ENCODE results near the gene GABRR3.
A peak's percentile ranks its signal among the peaks of the same experiment; 100 is the strongest.

Gene GABRR3

DNA sequence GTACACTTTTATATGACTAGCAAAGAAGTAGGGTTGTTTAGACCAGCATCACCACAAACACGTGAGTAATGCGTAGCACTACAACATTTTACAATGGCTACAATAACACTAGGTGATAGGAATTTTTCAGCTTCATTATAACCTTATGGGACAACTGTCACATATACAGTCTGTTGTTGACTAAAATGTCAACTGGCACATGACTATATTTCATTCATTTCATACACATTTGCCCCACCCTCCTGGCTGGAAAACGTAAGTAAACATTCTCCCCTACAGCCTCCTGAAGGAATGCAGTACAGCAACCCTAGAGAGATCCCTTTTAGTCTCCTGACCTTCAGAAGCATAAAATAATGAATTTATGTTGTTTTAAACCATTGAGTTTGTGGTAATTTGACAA lies 79.1 kb downstream of the GABRR3 start:
- ATAC-seq (replicated peaks) (no peak), DNase-seq (no peak)
- H3K27me3 Mint-ChIP-seq, result no peaks in the 10 kb centered on the region
- peaks cover 36% of the 10 kb centered on the region for H3K36me3 Mint-ChIP-seq (ENCODE audit: insufficient read depth)
- no peak overlapping the region for H3K4me3 Mint-ChIP-seq
- no peaks in the 10 kb centered on the region for H3K4me1 Mint-ChIP-seq (ENCODE audit: low read depth in 2 of 2)
- H3K9me3 Mint-ChIP-seq, result no peaks in the 10 kb centered on the region
- no peak overlapping the region for H3K27ac Mint-ChIP-seq

DNA sequence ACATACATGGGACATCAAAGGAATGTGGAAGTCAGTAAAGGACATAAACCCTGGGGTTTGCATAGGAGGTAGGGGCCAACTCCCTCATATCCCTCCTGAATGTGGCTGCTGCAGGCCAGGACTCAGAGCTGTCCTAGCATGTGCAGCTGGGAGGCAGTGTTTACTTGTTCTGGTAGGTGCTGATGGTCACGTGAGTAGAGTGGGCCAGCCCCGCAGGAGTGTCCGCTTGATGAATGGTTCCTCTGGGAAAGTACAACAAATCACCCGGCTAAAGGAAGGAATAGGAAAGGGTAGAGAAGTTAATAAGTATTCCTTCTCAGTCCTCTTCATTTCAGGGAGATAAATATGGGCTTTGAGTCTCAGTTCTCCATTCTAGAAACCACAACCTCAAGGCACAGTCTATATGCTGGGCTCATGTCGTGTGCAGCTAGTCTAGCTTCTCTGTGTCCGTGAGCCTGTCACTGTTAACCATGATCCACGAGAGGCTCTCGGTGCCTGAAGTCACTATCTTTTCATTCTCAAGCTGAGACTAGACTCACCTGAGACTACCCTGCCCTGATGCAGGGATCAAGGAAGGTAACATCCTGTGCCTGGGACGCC lies 80.8 kb downstream of the GABRR3 start:
- ATAC-seq (replicated peaks), result no peak
- no peak for DNase-seq
- Mint-ChIP-seq H3K27me3 (no peaks in the 10 kb centered on the region), H3K4me1 (ENCODE audit: low read depth in 2 of 2) (no peaks in the 10 kb centered on the region), H3K9me3 (no peaks in the 10 kb centered on the region), H3K27ac (no peak overlapping the region), H3K4me3 (no peak overlapping the region), H3K36me3 (ENCODE audit: insufficient read depth) (peaks cover 38% of the 10 kb centered on the region)

GRCh38 chr3:97952872-97953271 lies 82.2 kb downstream of the GABRR3 start:
- Mint-ChIP-seq H3K27me3 (no peaks in the 10 kb centered on the region), H3K27ac (peak overlapping the region in 1 of 2 donors; percentile 4), H3K4me3 (no peak overlapping the region), H3K9me3 (no peaks in the 10 kb centered on the region), H3K36me3 (ENCODE audit: insufficient read depth) (peaks cover 35% of the 10 kb centered on the region), H3K4me1 (ENCODE audit: low read depth in 2 of 2) (no peaks in the 10 kb centered on the region)
- ATAC-seq (replicated peaks), result no peak
- no peak for DNase-seq

GRCh38 chr3:97952280-97952679 lies 82.8 kb downstream of the GABRR3 start:
- no peaks in the 10 kb centered on the region for H3K9me3 Mint-ChIP-seq
- no peak for ATAC-seq (replicated peaks)
- DNase-seq, result no peak
- H3K27ac Mint-ChIP-seq, result no peak overlapping the region
- no peak overlapping the region for H3K4me3 Mint-ChIP-seq
- H3K4me1 Mint-ChIP-seq (ENCODE audit: low read depth in 2 of 2), result no peaks in the 10 kb centered on the region
- peaks cover 36% of the 10 kb centered on the region for H3K36me3 Mint-ChIP-seq (ENCODE audit: insufficient read depth)
- H3K27me3 Mint-ChIP-seq, result no peaks in the 10 kb centered on the region

GRCh38 chr3:97950360-97950759 lies 84.8 kb downstream of the GABRR3 start:
- ATAC-seq (replicated peaks), result no peak
- H3K9me3 Mint-ChIP-seq, result no peaks in the 10 kb centered on the region
- peak overlapping the region in 1 of 2 donors; percentile 67 for H3K27ac Mint-ChIP-seq
- no peak overlapping the region for H3K4me3 Mint-ChIP-seq
- H3K27me3 Mint-ChIP-seq, result no peaks in the 10 kb centered on the region
- H3K4me1 Mint-ChIP-seq (ENCODE audit: low read depth in 2 of 2), result no peaks in the 10 kb centered on the region
- DNase-seq, result no peak
- H3K36me3 Mint-ChIP-seq (ENCODE audit: insufficient read depth), result peaks cover 51% of the 10 kb centered on the region

- H3K4me3 Mint-ChIP-seq, result no peak overlapping the region
- peaks cover 57% of the 10 kb centered on the region for H3K36me3 Mint-ChIP-seq (ENCODE audit: insufficient read depth)
- DNase-seq, result no peak
- H3K4me1 Mint-ChIP-seq (ENCODE audit: low read depth in 2 of 2), result no peaks in the 10 kb centered on the region
- H3K27me3 Mint-ChIP-seq, result no peaks in the 10 kb centered on the region
- no peaks in the 10 kb centered on the region for H3K9me3 Mint-ChIP-seq
- H3K27ac Mint-ChIP-seq, result peak overlapping the region in 1 of 2 donors; percentile 67
- ATAC-seq (replicated peaks), result no peak
Observed at GRCh38 chr3:97949743-97950142, 85.4 kb downstream of the GABRR3 start.

DNA sequence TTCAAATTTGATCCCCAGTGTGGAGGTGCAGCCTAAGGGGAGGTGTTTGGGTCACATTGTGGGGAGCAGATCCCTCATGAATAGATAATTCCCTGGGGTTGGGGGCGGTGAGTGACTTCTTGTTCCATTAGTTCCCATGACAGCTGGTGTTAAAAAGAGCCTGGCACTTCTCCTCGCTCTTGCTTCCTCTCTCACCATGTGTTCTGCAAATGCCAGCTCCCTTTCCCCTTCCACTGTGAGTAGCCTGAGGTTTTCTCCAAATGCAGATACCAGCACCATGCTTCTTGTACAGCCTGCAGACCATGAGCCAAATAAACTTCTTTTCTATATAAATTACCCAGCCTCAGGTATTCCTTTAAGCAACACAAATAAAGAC lies 86.0 kb downstream of the GABRR3 start:
- no peaks in the 10 kb centered on the region for H3K9me3 Mint-ChIP-seq
- no peak for ATAC-seq (replicated peaks)
- H3K36me3 Mint-ChIP-seq (ENCODE audit: insufficient read depth), result peaks cover 58% of the 10 kb centered on the region
- H3K4me1 Mint-ChIP-seq (ENCODE audit: low read depth in 2 of 2), result no peaks in the 10 kb centered on the region
- H3K4me3 Mint-ChIP-seq, result no peak overlapping the region
- no peak for DNase-seq
- H3K27ac Mint-ChIP-seq, result no peak overlapping the region
- no peaks in the 10 kb centered on the region for H3K27me3 Mint-ChIP-seq

GRCh38 chr3:97948351-97949109 lies 86.6 kb downstream of the GABRR3 start:
- ATAC-seq (replicated peaks) (no peak), DNase-seq (no peak)
- Mint-ChIP-seq H3K4me1 (ENCODE audit: low read depth in 2 of 2) (no peaks in the 10 kb centered on the region), H3K36me3 (ENCODE audit: insufficient read depth) (peaks cover 59% of the 10 kb centered on the region), H3K9me3 (no peaks in the 10 kb centered on the region), H3K27ac (no peak overlapping the region), H3K27me3 (no peaks in the 10 kb centered on the region), H3K4me3 (no peak overlapping the region)

GRCh38 chr3:97942801-97943546 lies 92.1 kb downstream of the GABRR3 start:
- DNase-seq, result no peak
- no peak overlapping the region for H3K4me3 Mint-ChIP-seq
- no peaks in the 10 kb centered on the region for H3K27me3 Mint-ChIP-seq
- no peak for ATAC-seq (replicated peaks)
- no peaks in the 10 kb centered on the region for H3K4me1 Mint-ChIP-seq (ENCODE audit: low read depth in 2 of 2)
- H3K27ac Mint-ChIP-seq, result peak overlapping the region in 1 of 2 donors; percentile 46
- peaks cover 30% of the 10 kb centered on the region for H3K36me3 Mint-ChIP-seq (ENCODE audit: insufficient read depth)
- no peaks in the 10 kb centered on the region for H3K9me3 Mint-ChIP-seq

DNA sequence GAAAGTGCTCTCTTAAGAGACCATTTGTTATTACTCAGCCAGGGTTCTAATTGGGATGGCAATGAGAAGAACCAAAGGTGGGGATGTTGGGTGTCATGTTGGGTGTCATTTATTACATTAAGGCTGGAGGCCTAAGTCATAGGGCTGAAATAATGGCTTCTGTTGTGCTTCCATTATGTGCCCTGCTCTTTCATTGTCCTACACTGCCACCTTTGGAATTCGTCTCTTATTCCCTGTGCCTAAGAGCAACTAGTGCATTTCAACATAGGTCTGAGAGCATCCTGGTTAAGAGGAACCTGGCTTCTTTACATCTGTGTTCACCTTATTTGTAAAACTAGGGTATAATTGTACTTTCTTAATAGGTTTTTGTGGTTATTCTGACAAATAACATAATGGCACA lies 95.1 kb downstream of the GABRR3 start:
- Mint-ChIP-seq H3K27ac (peak overlapping the region in 1 of 2 donors; percentile 17), H3K27me3 (no peaks in the 10 kb centered on the region), H3K4me1 (ENCODE audit: low read depth in 2 of 2) (peaks cover 0 to 5% of the 10 kb centered on the region in 2 donors), H3K36me3 (ENCODE audit: insufficient read depth) (peaks cover 14% of the 10 kb centered on the region), H3K4me3 (no peak overlapping the region), H3K9me3 (no peaks in the 10 kb centered on the region)
- ATAC-seq (replicated peaks) (peak; percentile 64), DNase-seq (peak in 2 of 3 experiments; percentile 4 to 5)

DNA sequence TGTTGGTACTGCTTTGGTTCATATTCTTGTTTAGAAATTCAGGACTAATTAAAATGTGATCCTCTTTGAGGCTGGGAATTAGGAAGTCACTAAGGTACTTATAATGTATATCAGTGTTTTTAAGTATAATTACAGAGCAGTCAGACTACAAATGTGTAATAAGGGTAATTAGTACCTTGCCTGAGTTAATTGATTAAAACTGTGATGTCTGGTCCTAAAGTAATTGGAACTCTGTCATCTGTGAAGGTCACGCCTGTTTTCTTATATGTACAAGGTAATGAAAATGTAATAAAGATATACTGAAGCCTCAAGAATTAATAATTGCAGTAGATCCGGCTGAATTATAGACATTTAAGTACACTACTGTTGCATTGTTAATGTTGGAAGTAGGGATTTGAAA lies 95.7 kb downstream of the GABRR3 start:
- Mint-ChIP-seq H3K27ac (peak overlapping the region in 1 of 2 donors; percentile 17), H3K9me3 (no peaks in the 10 kb centered on the region), H3K4me1 (ENCODE audit: low read depth in 2 of 2) (peaks cover 0 to 5% of the 10 kb centered on the region in 2 donors), H3K27me3 (no peaks in the 10 kb centered on the region), H3K4me3 (no peak overlapping the region), H3K36me3 (ENCODE audit: insufficient read depth) (peaks cover 11% of the 10 kb centered on the region)
- DNase-seq (no peak), ATAC-seq (replicated peaks) (no peak)

DNA sequence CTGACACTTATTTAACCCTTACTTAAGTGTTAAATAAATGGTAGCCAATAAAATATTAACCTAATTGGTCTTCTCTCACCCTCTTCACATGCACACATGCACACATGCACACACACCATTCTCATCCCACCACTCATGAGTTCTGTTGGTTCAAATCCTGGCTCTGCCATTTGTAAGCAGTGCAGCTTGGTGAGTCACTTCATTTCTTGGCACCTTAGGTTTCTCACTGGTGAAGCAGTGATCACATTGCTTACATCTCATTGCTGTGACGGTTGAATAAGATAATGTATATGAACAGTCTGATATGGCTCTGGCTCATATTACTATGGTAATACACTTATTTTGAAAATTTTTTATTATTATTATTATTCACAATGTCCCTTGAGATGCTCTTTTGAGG lies 96.7 kb downstream of the GABRR3 start:
- ATAC-seq (replicated peaks) (no peak), DNase-seq (no peak)
- Mint-ChIP-seq H3K4me3 (no peak overlapping the region), H3K36me3 (ENCODE audit: insufficient read depth) (peaks cover 7% of the 10 kb centered on the region), H3K4me1 (ENCODE audit: low read depth in 2 of 2) (peaks cover 0 to 5% of the 10 kb centered on the region in 2 donors), H3K27me3 (no peaks in the 10 kb centered on the region), H3K27ac (no peak overlapping the region), H3K9me3 (no peaks in the 10 kb centered on the region)

DNA sequence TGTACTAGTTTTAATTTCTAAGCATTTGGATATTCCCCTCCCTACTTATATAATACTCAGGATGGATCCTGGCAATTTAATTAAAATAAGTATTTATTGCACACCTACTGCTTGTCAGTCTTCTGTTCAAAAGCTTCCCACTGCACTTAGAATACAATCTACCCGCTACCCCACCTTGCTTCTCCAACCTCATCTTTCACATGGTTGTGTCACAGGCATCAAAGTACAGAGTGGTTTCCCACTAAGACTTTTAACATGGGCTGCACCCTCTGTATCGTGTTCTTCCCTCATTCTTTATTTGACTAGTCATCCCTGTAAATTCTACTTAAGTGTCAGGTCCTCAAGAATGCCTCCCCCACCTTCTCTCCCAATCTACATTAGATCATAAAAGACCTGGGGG lies 97.9 kb downstream of the GABRR3 start:
- Mint-ChIP-seq H3K9me3 (no peaks in the 10 kb centered on the region), H3K4me3 (no peak overlapping the region), H3K4me1 (ENCODE audit: low read depth in 2 of 2) (peaks cover 0 to 9% of the 10 kb centered on the region in 2 donors), H3K27ac (peak overlapping the region in 1 of 2 donors; percentile 9), H3K36me3 (ENCODE audit: insufficient read depth) (peaks cover 7% of the 10 kb centered on the region), H3K27me3 (no peaks in the 10 kb centered on the region)
- ATAC-seq (replicated peaks) (no peak), DNase-seq (no peak)

DNA sequence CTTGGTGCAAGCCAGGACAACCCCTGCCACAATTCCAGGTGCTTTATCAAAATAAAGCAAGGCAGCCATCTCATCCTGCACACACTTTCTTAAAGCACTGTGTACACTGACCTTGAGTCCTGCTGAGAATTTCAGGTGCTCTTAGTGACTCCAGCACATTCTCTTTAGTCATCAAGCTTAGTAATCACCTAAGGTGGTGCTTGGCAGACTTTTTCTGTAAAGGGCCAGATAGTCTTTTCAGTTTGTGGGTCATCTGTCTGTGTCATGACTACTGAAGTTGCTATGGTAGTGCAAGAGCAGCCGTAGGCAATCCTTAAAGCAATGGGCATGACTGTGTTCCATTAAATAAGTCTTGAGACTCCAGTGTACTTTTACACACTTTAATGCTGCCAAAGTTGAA lies 99.3 kb downstream of the GABRR3 start:
- no peaks in the 10 kb centered on the region for H3K9me3 Mint-ChIP-seq
- H3K27me3 Mint-ChIP-seq, result peaks cover 0 to 7% of the 10 kb centered on the region in 2 donors
- no peak for ATAC-seq (replicated peaks)
- peaks cover 7% of the 10 kb centered on the region for H3K36me3 Mint-ChIP-seq (ENCODE audit: insufficient read depth)
- H3K4me1 Mint-ChIP-seq (ENCODE audit: low read depth in 2 of 2), result peaks cover 0 to 9% of the 10 kb centered on the region in 2 donors
- peak overlapping the region in 1 of 2 donors; percentile 57 for H3K27ac Mint-ChIP-seq
- no peak overlapping the region for H3K4me3 Mint-ChIP-seq
- no peak for DNase-seq
